HFFc6 (cell line): ENCODE results near the gene TRIB2. TPM values are rescaled to one million over a fixed set of nuclear protein-coding genes. Genes with fewer than 3 reads are reported as not detected.

Source experiments
- DNase-seq: peaks from one replicate; pipeline ENCODE4 v3.0.0-alpha.2; 2018
- H3K27ac Mint-ChIP-seq: 2 replicates; pipeline ENCODE4 v1.8.0; 2020; ENCODE audit warnings: mild to moderate bottlenecking, mixed read lengths
- H3K27me3 Mint-ChIP-seq: 2 replicates; pipeline ENCODE4 v1.8.0; 2021; ENCODE audit warnings: mild to moderate bottlenecking, moderate library complexity, mixed read lengths; ENCODE audit not compliant: insufficient read depth
- H3K36me3 Mint-ChIP-seq: 2 replicates; pipeline ENCODE4 v1.8.0; 2021; ENCODE audit warnings: low read depth, mixed read lengths
- H3K4me1 Mint-ChIP-seq: 2 replicates; pipeline ENCODE4 v1.8.0; 2020; ENCODE audit warnings: low read depth, mixed read lengths
- H3K4me3 Mint-ChIP-seq: 2 replicates; pipeline ENCODE4 v1.8.0; 2020; ENCODE audit warnings: mild to moderate bottlenecking, moderate library complexity, mixed read lengths
- H3K9me3 Mint-ChIP-seq: 2 replicates; pipeline ENCODE4 v1.8.0; 2020; ENCODE audit warnings: mild to moderate bottlenecking, mixed read lengths
- total RNA-seq, 6 experiments: library from RNA; stranded (reverse); fragmentation: NEBNext Ultra II Directional; extraction: Animal tissue kit (Norgen Biotek cat#: 25700); gene quantifications; 2 replicates in 1 of 6; 3 replicates in 5 of 6; pipeline ENCODE4 v1.2.3, GENCODE V29; 2021
- TF ChIP-seq, protein P1 (sequence below): fragments of 200-600 bp; sonication (generic); IDR thresholded peaks from 2 replicates; pipeline ENCODE4 v1.5.0; 2021; ENCODE audit warnings: antibody characterized with exemption, mild to moderate bottlenecking

TRIB2 gene
- total RNA-seq, 6 experiments from 2014 or later, result 13.6 to 22.9 (median 16.8) TPM

DNA sequence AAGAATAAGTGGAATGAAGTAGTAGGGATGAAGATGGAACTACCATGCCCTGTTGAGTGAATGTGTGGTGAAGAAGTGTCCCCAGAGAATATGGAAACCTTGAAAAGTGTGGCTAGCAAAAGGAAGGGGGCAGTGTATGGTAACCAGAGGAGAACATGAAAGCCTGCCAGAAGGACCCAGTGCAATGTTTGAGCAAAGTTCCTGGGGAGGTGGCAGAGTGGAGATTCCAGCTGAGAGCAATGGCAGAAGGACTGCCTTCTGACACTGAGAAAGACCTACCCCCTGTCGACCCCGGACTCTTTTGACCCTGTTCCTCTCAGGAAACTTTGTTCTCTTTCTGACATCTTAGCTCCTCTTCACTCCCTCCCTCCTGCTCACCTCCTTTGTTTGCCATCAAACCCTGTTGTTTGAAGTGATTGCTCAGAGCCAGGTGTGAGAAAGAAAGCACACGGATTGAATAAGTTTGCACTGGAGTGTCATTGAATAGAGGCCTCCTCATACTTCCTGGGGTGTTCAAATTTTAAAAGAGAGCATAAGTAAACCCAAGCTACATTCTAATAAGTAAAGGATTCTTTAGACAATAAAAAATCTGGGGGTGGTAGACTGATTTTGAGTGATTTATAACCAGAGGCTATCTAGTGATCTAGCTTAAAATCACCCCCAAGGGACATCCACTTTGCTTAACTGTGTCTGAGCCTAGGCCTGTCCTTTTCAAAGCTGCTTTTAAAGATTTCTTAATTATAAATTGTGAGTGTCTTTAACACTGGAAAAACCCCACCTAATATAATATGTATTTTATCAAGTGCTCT, 57.1 kb downstream of the TRIB2 start:
- Mint-ChIP-seq H3K9me3 (no peaks in the 10 kb centered on the region; the same call in 1 of the 2 replicates), H3K36me3 (no peaks in the 10 kb centered on the region), H3K4me3 (no peak overlapping the region), H3K27ac (no peak overlapping the region), H3K27me3 (no peaks in the 10 kb centered on the region; the same call in none of the 2 replicates), H3K4me1 (peaks cover 8% of the 10 kb centered on the region; the same call in 1 of the 2 replicates)
- DNase-seq, result no peak
- TF ChIP-seq, protein P1, sequence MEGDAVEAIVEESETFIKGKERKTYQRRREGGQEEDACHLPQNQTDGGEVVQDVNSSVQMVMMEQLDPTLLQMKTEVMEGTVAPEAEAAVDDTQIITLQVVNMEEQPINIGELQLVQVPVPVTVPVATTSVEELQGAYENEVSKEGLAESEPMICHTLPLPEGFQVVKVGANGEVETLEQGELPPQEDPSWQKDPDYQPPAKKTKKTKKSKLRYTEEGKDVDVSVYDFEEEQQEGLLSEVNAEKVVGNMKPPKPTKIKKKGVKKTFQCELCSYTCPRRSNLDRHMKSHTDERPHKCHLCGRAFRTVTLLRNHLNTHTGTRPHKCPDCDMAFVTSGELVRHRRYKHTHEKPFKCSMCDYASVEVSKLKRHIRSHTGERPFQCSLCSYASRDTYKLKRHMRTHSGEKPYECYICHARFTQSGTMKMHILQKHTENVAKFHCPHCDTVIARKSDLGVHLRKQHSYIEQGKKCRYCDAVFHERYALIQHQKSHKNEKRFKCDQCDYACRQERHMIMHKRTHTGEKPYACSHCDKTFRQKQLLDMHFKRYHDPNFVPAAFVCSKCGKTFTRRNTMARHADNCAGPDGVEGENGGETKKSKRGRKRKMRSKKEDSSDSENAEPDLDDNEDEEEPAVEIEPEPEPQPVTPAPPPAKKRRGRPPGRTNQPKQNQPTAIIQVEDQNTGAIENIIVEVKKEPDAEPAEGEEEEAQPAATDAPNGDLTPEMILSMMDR, result no peak

GRCh38 chr2:12774395-12774727, 57.6 kb downstream of the TRIB2 start:
- TF ChIP-seq, protein P1, result no peak
- H3K36me3 Mint-ChIP-seq, result no peaks in the 10 kb centered on the region
- H3K27ac Mint-ChIP-seq, result no peak overlapping the region
- DNase-seq, result no peak
- peaks cover 6% of the 10 kb centered on the region; the same call in 1 of the 2 replicates for H3K4me1 Mint-ChIP-seq
- H3K9me3 Mint-ChIP-seq, result no peaks in the 10 kb centered on the region; the same call in 1 of the 2 replicates
- H3K4me3 Mint-ChIP-seq, result no peak overlapping the region
- no peaks in the 10 kb centered on the region; the same call in none of the 2 replicates for H3K27me3 Mint-ChIP-seq

GRCh38 chr2:12776521-12776961, 59.8 kb downstream of the TRIB2 start:
- Mint-ChIP-seq H3K27ac (no peak overlapping the region), H3K4me3 (no peak overlapping the region), H3K9me3 (no peaks in the 10 kb centered on the region; the same call in 1 of the 2 replicates), H3K36me3 (no peaks in the 10 kb centered on the region), H3K27me3 (no peaks in the 10 kb centered on the region), H3K4me1 (no peaks in the 10 kb centered on the region)
- TF ChIP-seq, protein P1, result no peak
- no peak for DNase-seq

GRCh38 chr2:12778369-12778768, 61.6 kb downstream of the TRIB2 start:
- Mint-ChIP-seq H3K4me3 (no peak overlapping the region), H3K9me3 (no peaks in the 10 kb centered on the region; the same call in 1 of the 2 replicates), H3K4me1 (no peaks in the 10 kb centered on the region), H3K27ac (no peak overlapping the region), H3K36me3 (no peaks in the 10 kb centered on the region), H3K27me3 (no peaks in the 10 kb centered on the region; the same call in 1 of the 2 replicates)
- DNase-seq, result no peak
- TF ChIP-seq, protein P1, result no peak

GRCh38 chr2:12778811-12779579, 62.3 kb downstream of the TRIB2 start:
- H3K4me3 Mint-ChIP-seq, result no peak overlapping the region
- no peak for DNase-seq
- TF ChIP-seq, protein P1, result no peak
- no peaks in the 10 kb centered on the region; the same call in 1 of the 2 replicates for H3K9me3 Mint-ChIP-seq
- H3K36me3 Mint-ChIP-seq, result no peaks in the 10 kb centered on the region
- H3K4me1 Mint-ChIP-seq, result no peaks in the 10 kb centered on the region
- H3K27me3 Mint-ChIP-seq, result no peaks in the 10 kb centered on the region; the same call in 1 of the 2 replicates
- no peak overlapping the region for H3K27ac Mint-ChIP-seq
